HAP-1 (cell line): ENCODE results near the gene KRT78.
"Not testable (repeated sequence)": the region's sequence is repeated elsewhere in the genome, so short reads cannot be mapped to it uniquely, and the experiment has no call there.

Experiments
- DNase-seq, 2 experiments: peaks; one replicate each; pipeline ENCODE4 v3.0.0-alpha.2; 2016 to 2020; ENCODE audit warnings: low spot score in 2 of 2
- H3K27me3 ChIP-seq: fragments of 250-450 bp; sonication (Bioruptor Pico); 2 replicates; pipeline ENCODE4 v1.5.1; 2020; ENCODE audit warnings: low read depth, mild to moderate bottlenecking, moderate library complexity
- H3K36me3 ChIP-seq: fragments of 250-450 bp; sonication (Bioruptor Pico); replicated peaks from 2 replicates; pipeline ENCODE4 v1.5.1; 2020; ENCODE audit warnings: mild to moderate bottlenecking
- H3K4me1 ChIP-seq: fragments of 250-450 bp; sonication (Bioruptor Pico); 2 replicates; pipeline ENCODE4 v1.5.1; 2020; ENCODE audit warnings: mild to moderate bottlenecking
- H3K4me3 ChIP-seq: fragments of 250-450 bp; sonication (Bioruptor Pico); 2 replicates; pipeline ENCODE4 v1.5.1; 2020; ENCODE audit warnings: mild to moderate bottlenecking, moderate library complexity
- H3K9me3 ChIP-seq: fragments of 250-450 bp; sonication (Bioruptor Pico); 2 replicates; pipeline ENCODE4 v1.5.1; 2020; ENCODE audit warnings: mild to moderate bottlenecking, moderate library complexity
- in situ Hi-C: fragments of 300-500 bp; cut with MboI; formaldehyde crosslinking; loops from 3 replicates; pipeline ENCODE4 v1.14.3; 2020; ENCODE audit warnings: low sequenced_read_pairs, inconsistent platforms, mixed read lengths

KRT78 gene

GRCh38 chr12:52802442-52802841, 46.4 kb downstream of the KRT78 start:
- H3K27me3 ChIP-seq: no peaks in the 10 kb centered on the region
- in situ Hi-C loops: no loop called here
- no peaks in the 10 kb centered on the region for H3K36me3 ChIP-seq
- H3K4me3 ChIP-seq: no peak overlapping the region
- peaks cover 23% of the 10 kb centered on the region for H3K4me1 ChIP-seq
- no peaks in the 10 kb centered on the region for H3K9me3 ChIP-seq
- DNase-seq: no peak

GRCh38 chr12:52801773-52802172, 47.0 kb downstream of the KRT78 start:
- Histone ChIP-seq H3K27me3 (no peaks in the 10 kb centered on the region), H3K4me1 (peaks cover 23% of the 10 kb centered on the region), H3K36me3 (no peaks in the 10 kb centered on the region), H3K9me3 (no peaks in the 10 kb centered on the region), H3K4me3 (no peak overlapping the region)
- in situ Hi-C loops: no loop called here
- no peak for DNase-seq

- Histone ChIP-seq H3K9me3 (no peaks in the 10 kb centered on the region), H3K36me3 (no peaks in the 10 kb centered on the region), H3K27me3 (no peaks in the 10 kb centered on the region), H3K4me1 (peaks cover 23% of the 10 kb centered on the region), H3K4me3 (no peak overlapping the region)
- peak in 1 of 2 experiments; percentile 60 for DNase-seq
- in situ Hi-C loops: no loop called here
Measured at GRCh38 chr12:52800259-52800917, 48.4 kb downstream of the KRT78 start.

DNA sequence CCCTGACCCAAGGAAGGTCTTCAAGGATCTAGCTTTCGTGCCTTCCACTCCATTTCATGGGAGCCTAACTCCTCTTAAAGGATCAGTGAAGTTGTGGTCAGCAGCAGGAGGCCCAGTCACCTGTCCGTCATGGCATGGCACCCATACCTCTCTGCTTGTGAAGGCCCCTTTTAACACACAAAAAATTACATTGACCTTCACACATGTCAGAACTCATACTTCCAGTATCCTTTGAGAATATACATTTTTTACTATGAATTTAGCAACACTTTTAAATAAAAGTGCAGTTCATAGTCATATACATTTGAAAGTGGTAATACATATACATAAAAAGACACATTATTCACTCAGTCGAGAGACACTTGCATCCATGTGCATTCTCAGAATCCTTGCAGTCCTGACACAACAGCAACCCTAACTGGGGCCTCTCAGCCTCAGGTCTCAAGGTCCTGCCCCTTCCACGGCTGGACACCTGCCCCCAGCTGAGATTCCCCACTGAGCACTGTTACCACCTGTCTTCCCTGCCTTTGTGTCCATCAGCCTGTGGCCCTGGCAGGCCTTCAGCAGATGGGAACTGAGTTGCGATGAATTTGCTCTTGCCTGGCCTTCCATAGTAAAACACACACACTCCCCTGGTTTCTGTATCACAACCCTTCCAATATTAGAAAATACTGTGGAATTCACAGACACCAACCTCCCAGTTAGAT, 49.1 kb downstream of the KRT78 start:
- Histone ChIP-seq H3K4me1 (peaks cover 23% of the 10 kb centered on the region), H3K36me3 (no peaks in the 10 kb centered on the region), H3K9me3 (no peaks in the 10 kb centered on the region), H3K4me3 (no peak overlapping the region), H3K27me3 (no peaks in the 10 kb centered on the region)
- in situ Hi-C loops: no loop called here
- DNase-seq: no peak

DNA sequence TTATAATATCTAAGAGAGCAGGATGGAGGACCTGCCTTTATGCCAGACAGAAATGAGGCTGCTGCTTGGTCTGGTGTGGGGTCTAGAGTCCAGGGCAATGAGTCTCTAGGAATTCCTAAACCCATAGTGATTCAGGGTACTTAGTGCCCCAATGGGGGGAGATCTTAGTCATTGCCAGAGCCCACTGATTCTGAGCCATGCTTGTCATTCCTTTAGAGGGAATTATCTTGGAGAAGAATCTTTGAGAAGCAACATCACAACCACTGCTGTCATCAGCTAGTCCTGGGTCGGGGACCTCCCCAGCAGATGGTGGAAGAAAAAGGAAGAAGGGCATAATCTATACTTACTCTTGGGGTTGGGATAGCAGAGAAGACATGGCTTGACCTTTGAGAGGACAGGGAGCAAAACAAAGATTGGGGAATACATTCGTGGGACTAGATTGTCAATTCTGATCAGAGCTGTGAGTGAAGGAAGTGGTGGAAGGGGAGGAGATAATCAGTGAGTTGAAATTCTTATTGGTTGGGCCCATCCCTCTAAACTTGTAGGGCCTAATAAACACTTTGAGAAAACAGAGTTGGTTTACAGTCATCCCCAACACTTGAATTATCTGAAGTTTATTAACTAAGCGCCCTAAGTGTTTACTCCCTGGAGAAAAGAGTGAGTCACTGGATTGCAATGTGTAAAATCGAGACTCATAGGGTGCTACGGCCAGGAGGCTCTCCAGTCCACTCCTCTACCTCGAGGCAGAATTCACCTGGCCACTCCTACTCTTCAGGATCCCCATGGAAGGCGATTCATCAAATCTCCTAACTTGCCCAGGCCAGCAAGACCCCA, 49.9 kb downstream of the KRT78 start:
- DNase-seq: no peak
- peaks cover 17% of the 10 kb centered on the region for H3K4me1 ChIP-seq
- H3K36me3 ChIP-seq: no peaks in the 10 kb centered on the region
- no peak overlapping the region for H3K4me3 ChIP-seq
- H3K9me3 ChIP-seq: no peaks in the 10 kb centered on the region
- H3K27me3 ChIP-seq: no peaks in the 10 kb centered on the region
- in situ Hi-C loops: no loop called here

GRCh38 chr12:52798003-52798670, 50.7 kb downstream of the KRT78 start:
- H3K4me3 ChIP-seq: no peak overlapping the region
- H3K9me3 ChIP-seq: no peaks in the 10 kb centered on the region
- DNase-seq: no peak
- H3K4me1 ChIP-seq: peaks cover 16% of the 10 kb centered on the region
- no peaks in the 10 kb centered on the region for H3K36me3 ChIP-seq
- in situ Hi-C loops: no loop called here
- no peaks in the 10 kb centered on the region for H3K27me3 ChIP-seq

- H3K9me3 ChIP-seq: no peaks in the 10 kb centered on the region
- in situ Hi-C loops: no loop called here
- H3K4me1 ChIP-seq: peaks cover 16% of the 10 kb centered on the region
- no peak overlapping the region for H3K4me3 ChIP-seq
- H3K27me3 ChIP-seq: no peaks in the 10 kb centered on the region
- no peaks in the 10 kb centered on the region for H3K36me3 ChIP-seq
- no peak for DNase-seq
Measured at GRCh38 chr12:52797529-52797894, 51.3 kb downstream of the KRT78 start.

- peaks cover 16% of the 10 kb centered on the region for H3K4me1 ChIP-seq
- no peak overlapping the region for H3K4me3 ChIP-seq
- in situ Hi-C loops: no loop called here
- H3K27me3 ChIP-seq: no peaks in the 10 kb centered on the region
- H3K36me3 ChIP-seq: no peaks in the 10 kb centered on the region
- DNase-seq: no peak
- no peaks in the 10 kb centered on the region for H3K9me3 ChIP-seq
Measured at GRCh38 chr12:52796839-52797528, 51.8 kb downstream of the KRT78 start.

- H3K4me3 ChIP-seq: no peak overlapping the region
- H3K4me1 ChIP-seq: peaks cover 12% of the 10 kb centered on the region
- H3K36me3 ChIP-seq: no peaks in the 10 kb centered on the region
- in situ Hi-C loops: no loop called here
- no peaks in the 10 kb centered on the region for H3K27me3 ChIP-seq
- no peak for DNase-seq
- no peaks in the 10 kb centered on the region for H3K9me3 ChIP-seq
Measured at GRCh38 chr12:52796429-52796794, 52.4 kb downstream of the KRT78 start.

- Histone ChIP-seq H3K36me3 (no peaks in the 10 kb centered on the region), H3K9me3 (no peaks in the 10 kb centered on the region), H3K4me1 (peaks cover 7% of the 10 kb centered on the region), H3K4me3 (no peak within 1 kb of the TSS), H3K27me3 (no peaks in the 10 kb centered on the region)
- no peak for DNase-seq
- in situ Hi-C loops: no loop called here
Measured at GRCh38 chr12:52795694-52796428, 52.9 kb downstream of the KRT78 start, which contains the start of gene KRT3. Gene KRT3, minus strand, starts transcription at chr12:52796117. Its CDS starts 75 bp downstream, at chr12:52796042.

DNA sequence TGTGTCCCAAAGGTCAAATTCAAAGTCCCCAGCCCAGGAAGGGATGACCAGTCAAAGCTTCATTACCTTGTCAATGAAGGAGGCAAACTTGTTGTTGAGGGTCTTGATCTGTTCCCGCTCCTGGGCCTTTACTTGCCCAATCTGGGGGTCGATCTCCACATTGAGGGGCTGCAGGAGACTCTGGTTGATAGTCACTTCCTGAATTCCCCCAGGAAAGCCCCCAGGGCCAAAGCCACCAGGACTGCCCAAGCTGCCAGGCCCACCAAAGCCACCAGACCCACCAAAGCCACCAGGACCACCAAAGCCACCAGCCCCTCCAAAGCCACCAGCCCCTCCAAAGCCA, 53.5 kb downstream of the KRT78 start:
- H3K4me3 ChIP-seq, in situ Hi-C loops, H3K36me3 ChIP-seq, DNase-seq, H3K9me3 ChIP-seq, H3K27me3 ChIP-seq, H3K4me1 ChIP-seq: not testable (repeated sequence)

- no peaks in the 10 kb centered on the region for H3K36me3 ChIP-seq
- H3K4me1 ChIP-seq: no peaks in the 10 kb centered on the region
- no peak overlapping the region for H3K4me3 ChIP-seq
- no peaks in the 10 kb centered on the region for H3K27me3 ChIP-seq
- in situ Hi-C loops: no loop called here
- no peaks in the 10 kb centered on the region for H3K9me3 ChIP-seq
- DNase-seq: no peak
Measured at GRCh38 chr12:52794479-52795331, 54.1 kb downstream of the KRT78 start.
